ENCODE data around the gene VWC2L.

Gene VWC2L

DNA sequence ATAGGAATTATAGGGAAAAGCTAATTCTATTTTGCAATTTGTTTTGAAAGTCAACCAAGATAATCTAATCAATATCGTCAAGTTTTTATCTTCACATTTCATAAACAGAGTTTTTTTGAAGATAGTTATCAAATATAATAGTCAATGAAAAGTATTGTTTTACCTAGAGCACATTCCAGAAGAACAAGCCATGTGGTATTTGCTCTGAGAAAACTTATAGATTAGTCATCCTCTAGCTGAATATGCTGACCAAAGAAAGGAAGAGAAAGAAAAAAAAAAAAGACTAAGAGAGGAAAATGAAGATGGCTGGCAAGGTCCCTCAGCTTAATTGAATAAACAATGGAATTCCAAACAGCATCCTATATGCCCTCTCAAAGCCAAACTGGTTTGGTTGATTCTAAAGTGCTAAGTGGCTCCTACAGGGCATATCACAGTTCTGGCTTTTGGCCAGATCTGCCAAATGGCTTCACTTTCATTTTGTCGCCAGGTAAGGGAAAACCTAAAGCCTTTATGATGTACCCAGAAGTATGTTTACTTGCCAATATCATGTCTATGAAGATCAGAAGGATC, 132.6 kb downstream of the VWC2L start:
- DNase-seq, result no peak

DNA sequence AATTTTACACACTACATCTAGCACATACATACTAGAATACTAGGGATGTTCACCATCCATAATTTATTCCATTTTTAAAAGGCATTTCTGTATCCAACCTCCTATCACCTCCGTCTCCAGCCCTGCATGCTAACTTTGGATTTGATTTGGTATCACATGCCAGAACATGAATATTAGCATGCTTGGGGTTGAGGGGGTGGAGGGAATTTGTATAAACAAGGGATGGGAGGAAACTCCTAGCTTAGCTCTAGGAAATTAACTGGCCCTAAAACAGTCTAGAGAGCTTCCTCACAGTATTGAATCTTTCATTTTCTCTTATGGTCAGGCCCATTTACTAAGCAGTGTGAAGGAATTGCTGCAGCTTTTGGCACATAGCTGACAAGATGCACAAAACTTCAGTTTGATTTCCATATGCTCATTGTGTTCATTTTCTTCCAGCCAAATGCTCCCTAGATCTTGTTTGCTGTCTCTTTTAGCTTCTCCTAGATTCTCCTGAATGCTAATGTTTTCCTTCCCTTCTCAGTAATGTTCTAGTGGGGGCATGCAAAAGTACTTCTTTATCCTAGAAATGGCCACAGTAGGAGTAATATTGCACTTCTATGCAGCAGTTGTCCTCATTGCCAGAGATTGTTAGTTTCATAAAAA, 135.2 kb downstream of the VWC2L start:
- DNase-seq, result no peak

DNA sequence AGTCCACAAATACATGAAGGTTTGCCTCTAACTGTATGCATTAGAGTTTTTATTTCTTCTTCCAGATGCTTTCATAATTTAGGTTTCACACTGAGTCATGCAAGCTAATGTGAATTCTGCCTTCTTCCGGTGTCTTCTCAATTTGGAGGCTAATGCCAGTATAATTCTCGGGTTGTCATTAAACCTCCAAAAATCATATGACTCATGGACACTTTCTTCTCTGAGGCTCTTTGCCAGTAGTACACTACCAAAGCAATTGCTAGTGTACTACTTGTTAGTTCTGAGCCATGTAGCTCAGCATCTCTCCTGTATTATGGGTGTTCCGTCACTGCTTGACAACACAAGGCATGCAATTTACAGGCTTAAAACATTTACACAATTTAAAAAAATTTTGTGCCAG, 137.1 kb downstream of the VWC2L start:
- DNase-seq, result no peak

DNA sequence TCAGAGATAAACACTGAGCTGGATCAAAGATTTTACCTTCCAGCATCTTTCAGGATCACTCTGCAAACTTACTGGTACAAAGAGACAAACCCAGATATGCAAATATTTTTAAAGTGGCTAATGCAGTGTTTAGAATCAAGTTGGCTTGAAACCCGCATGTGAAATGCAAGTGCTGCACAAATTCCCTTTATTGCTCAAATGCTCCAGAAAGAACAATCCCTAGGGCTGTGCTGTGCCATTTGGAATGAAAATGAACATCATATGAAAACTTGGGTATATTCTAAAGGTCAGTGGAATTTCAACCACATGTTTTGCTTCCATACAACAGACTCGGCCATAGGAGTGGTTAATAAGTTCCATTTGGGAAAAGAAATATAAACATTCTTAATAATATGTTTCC, 139.1 kb downstream of the VWC2L start:
- DNase-seq, result no peak

DNA sequence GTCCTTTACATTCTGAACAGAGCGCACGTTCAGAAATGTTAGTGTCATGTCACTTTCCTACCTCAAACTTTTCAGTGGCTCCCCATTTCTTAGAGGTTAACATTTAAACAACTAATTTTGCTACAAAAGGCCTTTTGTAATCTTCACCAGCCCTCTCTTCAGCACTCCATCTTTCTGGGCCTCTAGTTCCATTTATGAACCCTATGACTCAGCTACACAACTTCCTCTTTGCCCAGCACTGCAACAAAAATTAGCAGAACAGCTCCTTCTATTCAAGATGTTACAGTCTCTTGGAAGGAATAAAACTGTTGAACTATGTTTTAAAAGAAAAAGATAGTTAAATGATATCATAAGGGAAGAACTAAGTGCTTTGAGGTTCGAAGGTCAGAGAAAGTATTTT, 139.9 kb downstream of the VWC2L start:
- peak; percentile 72 for DNase-seq

DNA sequence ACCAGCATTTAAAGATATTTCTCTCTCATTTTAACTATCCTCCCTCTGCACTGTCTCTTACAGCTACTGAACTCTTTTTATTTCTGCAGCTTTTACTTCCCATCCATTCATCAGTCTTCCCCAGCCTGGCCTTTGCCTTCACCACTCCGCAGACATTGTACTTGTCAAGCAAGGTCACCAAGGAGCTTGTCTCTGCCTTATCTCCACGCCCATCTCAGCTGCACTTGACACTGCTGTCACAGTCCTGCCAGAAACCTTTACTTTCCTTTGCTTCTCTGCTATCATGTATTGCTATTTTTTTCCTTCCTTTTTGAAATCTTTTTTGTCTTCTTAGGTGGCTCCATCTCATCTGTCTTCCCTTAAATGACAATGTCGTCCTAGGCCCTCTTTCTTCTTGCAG, 147.0 kb downstream of the VWC2L start:
- no peak for DNase-seq

DNA sequence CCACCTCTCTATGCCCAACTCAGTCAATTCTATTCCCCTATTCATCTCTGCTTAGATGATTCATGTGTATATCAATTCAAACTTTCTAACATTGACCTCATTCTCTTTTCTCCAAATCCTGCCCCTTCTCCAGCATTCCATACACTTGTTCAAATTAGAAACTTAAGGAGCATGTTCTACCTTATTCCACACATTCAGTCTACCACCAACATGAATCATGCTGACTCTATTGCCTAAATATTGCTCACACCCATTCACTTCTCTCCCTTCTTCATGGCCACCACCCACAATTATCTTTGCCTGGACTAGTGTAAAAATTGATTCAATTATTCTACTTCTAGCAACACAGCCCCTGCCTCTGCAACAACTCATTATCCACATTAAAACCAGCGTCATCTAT, 147.5 kb downstream of the VWC2L start:
- no peak for DNase-seq

DNA sequence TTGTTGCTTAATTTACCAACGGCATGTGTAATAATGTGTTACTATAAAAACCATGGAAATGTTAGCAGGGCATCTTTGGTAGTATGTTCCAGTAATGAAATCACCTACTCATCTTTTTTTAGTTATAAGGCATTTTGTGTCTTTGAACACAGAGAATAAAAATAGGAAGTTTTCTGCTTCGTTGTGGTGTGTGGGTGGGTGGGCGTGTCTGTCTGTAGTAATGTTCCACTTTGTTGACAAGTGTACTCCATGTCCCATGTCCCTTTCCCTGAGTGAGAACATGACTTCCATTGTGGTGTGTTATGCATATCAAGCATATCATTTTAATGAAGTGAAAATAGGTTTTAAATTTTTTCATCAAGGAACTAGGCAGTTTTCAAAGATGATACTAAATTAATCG, 149.3 kb downstream of the VWC2L start:
- DNase-seq, result peak; percentile 13

DNA sequence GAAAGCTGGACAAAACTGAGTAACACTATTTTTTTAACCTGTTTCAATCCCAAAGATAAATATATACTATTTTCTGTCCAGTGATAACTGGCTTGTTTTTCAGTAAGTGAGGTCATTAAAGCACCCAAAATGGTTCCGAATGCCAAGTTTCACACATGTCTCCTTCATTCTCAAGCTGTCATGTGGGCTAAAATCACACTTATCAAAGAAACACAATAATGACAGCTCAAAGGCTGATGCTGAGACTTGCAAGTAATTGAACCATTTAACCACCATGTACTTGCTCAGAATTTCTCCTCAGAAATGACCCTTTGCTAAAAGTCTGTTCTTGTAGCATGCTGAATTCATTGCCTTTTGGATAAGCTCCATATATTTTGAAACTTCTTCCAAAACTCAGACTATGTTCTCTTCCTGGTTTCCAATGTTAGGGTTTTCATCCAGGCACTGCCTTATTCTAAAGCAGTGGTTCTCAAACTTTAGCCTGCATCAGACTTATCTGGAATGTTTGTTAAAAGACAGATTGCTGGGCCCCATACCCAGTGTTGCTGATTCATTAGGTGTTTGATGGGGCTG, 149.8 kb downstream of the VWC2L start:
- no peak for DNase-seq

DNA sequence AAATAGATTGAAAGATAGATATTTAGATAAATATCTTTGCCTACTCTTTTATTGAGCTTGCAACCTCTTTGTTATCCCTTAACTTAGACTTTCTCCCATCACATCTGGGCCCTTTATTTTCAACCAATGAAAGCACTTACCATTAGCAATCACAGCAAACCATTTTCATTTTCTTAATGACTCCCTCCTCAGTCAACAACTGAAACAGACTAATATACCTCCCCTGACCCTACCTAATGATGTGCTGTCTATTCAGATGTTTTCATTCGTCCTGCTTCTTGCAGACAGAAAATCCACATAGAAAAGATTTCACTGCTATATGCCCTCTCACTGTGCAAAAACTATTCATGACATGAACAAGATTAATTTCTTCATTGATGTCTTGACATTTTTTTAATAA, 154.4 kb downstream of the VWC2L start:
- DNase-seq, result no peak

DNA sequence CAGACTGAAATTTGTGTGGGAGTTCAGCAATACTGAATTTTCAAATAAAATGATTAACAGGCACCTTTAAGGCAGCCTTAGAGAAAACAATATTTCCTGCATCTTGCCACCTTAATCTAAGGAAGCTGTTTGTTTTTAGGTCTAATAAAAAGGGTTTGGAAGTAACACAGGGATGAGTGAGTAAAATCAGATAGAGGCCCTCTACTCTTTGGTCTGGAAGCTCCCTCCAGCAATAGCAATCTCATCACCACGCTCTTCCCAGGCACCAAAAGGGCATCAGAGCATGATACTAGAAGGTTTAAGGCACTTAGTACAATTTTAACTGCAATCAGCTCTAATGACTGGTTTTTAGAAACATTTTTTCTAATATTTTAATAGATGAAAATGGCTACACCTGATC, 155.6 kb downstream of the VWC2L start:
- no peak for DNase-seq

DNA sequence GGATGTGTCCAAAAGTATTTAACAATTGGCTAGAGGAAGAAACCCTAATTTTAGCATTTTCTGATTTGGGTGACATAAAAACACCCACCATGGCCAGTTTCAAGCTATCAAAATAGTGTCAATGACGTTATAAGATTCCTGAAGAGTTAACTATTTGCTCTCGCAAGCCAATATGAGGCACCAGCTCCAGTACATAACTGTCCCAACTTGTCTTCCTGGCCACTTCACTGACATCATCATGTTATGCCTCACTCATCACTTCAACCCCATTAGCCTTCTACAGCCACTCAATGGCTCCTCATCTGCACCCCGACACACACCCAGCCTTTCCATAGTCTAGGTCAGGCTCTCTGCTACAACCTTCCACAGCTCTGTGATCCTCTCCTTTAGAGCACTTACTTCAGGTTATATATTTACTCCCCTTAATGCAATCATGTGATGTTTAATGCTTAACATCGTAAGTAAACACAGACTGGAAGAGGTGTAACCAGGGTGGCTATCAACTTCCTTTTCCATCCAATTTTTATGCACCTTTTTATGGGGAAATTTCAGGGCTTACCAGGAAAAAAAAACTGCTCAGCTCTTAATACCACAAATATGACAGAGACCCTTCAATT, 158.7 kb downstream of the VWC2L start:
- DNase-seq, result no peak

DNA sequence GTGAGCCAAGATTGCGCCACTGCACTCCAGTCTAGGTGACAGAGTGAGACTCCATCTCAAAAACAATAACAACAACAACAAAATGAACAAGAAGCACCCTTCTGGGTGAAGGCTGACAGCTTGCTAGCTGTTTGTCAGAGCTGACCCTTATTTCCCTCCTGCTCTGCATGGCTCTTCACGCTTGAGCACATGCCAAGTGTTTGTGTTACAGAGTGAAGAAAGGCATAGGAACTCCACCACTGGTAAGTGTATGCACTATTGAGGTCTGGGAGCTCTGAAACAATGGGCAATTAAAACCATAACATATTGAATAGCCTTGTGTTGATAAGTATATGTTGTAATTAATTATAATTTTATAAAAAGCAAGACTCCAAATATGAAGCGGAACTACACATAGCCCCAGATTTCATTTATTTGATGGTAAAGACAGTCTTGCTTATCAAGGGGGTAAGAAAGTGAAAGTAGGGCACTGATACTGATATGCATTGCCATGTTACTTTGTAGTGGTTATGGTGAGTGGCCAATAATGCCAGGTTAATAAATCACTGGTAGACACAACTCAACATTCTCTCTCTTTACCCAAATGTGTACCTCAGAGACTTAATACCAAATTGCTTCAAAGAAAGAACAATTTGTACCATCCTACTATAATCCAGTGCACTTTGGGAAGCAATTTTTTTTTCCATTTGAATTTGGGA, 163.4 kb downstream of the VWC2L start:
- DNase-seq, result no peak

DNA sequence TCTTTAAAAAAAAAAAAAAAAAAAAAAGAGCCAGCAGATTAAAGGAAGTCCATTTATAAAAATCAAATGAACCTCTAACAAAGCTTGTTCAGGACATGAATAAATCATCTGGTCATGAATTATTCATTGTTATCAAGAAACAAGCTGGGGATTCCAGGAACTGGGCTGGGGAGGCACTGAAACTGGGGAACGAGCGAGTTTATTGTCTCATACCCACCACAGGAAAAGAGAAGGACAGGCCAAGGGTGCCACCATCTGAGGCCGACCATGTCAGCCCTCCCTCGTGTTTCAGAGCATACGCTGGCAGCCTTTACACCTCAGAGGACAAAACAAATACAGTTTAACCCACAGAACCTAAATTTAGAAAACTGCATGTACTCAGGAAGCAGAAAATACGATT, 164.2 kb downstream of the VWC2L start:
- peak; percentile 56 for DNase-seq

DNA sequence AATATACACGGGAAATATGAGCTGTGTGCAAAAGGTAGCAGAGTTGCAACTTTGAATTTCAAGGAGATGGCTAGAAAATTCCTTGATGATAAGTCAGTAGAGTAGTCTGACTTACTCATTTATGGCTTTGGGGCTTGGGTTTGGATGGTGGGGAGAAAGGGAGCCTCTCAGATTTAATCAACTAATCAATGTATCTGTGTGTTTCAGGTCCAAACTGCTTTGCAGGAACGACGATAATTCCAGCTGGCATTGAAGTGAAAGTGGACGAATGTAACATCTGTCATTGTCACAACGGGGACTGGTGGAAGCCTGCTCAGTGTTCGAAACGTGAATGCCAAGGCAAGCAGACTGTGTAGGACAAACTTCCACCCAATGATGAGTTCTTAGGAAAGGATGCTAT, 164.6 kb downstream of the VWC2L start:
- DNase-seq, result peak; percentile 45

DNA sequence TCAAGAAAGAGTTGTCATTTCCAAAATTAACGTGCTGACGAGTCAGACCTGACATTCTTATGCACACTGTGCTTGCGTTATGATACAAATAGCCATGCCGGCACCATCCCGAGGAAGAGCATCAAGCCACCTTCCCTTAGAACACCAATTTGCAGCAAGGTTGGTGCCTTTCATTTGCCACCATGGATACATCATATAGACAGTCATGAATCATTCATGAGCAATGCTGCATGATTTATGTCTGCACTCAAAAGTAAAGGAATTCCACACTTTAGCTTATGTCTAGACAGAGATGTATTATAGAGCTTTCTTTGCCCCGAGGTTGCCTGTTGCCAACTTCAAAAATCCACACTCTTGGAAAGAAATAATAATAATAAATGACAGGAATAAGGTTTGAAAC, 166.9 kb downstream of the VWC2L start:
- DNase-seq, result no peak

DNA sequence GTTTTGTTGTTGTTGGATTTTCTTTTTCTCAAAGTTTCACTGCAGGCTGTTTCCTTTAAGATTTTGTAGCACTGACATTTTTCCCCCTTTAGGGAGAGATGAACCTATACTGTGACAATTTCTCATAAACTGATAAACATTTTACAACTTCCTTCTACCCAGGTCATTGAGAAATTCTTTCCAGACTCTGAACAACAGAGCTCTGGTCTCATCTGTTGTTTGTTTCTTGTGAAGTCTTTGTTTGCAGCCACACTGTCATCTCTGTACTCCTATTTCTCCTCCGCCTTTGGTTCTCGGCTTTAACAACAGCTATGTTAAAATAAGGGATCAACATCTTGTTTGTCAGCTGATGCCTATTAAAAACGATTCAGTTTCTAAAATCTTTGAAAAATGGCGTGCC, 167.6 kb downstream of the VWC2L start:
- DNase-seq, result no peak

DNA sequence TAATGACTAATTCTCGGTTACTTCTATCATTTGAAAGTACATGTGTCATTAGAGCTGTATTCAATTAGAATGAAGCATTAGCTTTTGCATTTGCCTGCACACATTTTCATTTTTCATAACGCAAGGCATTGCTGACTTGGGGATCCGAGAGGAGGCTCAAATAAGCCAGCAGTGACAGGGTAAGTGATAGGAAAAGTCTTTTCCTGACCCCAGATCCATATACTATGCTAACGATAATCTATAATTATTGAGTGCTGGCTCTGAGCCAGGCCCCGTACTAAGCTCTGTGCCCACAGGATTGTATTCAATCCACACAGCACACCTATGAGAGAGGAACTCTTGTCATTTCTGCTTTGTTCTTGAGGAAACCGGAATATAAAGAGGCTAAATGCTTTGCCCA, 168.2 kb downstream of the VWC2L start:
- DNase-seq, result no peak

DNA sequence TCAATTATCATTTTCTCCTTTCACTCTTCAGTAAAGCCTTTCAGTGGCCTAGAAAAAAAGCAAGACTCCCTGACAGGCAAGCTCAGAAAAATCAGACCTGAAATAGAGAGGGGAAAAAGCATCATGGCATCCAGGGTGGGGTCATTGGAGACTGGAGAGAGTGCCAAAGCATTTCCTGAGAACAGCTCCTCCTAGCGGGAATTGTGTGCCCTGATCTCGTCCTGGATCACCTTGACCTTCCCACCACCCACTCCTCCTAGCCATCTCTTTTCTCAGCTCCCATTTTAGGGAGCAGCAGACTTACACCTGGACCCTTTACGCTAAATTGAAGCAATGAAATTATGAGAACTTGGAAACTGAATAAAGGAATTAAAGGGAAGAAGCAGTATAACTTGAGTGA, 176.6 kb downstream of the VWC2L start:
- peak; percentile 23 for DNase-seq

DNA sequence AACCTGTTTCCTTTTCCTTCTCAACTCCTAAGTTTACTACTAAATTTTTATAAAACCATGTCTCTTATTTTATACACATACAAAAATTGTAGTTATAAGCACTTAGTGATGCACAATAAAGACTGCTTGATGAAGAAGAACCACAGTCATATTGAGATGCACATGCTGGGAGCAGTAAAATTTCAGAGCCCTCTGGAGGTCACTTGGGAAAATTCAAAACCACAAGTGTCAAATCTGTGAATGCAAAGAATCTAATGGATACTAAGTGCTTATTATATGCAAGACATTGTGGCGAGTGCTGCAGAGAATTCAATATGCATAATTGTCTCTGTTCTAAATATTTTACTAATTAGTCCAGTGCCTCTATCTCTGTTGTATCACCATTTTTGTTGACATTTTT, 180.5 kb downstream of the VWC2L start:
- peak; percentile 18 for DNase-seq

DNA sequence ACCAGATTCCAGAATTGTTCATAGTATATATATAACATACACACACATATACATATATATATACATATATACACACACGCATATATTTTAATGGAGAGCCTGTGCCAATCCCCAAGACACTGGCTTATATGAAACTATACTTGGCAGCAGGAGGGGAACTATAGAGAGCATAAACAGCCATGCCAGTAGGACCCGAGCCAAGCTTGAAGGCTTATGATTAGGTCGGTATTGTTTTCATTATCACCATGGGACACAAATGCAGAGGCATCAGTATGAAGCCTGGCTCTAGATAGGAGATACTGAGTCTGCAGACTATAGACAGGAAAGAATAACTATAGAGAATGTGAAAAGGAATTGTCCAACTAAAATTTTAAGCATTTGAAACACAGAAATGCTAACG, 181.2 kb downstream of the VWC2L start:
- DNase-seq, result no peak

DNA sequence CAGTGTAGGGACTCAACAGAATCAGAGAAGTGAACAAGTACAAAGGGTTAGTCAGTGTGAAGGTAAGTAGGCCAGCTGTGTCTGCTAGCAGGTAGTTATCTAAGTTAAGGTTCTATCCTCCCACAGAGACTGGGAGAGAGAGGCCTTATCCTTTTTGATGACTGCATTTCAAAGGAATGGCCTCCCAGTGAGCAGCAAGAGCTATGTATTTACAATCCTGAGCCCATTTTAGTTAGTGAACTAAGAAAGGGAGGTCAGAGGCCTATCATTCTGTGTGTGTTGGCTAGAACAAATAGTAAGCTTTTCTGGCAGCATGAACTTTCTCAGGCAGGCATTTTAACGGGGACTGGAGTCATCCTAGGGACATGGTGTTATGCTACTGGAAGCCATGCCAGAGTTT, 182.9 kb downstream of the VWC2L start:
- no peak for DNase-seq

DNA sequence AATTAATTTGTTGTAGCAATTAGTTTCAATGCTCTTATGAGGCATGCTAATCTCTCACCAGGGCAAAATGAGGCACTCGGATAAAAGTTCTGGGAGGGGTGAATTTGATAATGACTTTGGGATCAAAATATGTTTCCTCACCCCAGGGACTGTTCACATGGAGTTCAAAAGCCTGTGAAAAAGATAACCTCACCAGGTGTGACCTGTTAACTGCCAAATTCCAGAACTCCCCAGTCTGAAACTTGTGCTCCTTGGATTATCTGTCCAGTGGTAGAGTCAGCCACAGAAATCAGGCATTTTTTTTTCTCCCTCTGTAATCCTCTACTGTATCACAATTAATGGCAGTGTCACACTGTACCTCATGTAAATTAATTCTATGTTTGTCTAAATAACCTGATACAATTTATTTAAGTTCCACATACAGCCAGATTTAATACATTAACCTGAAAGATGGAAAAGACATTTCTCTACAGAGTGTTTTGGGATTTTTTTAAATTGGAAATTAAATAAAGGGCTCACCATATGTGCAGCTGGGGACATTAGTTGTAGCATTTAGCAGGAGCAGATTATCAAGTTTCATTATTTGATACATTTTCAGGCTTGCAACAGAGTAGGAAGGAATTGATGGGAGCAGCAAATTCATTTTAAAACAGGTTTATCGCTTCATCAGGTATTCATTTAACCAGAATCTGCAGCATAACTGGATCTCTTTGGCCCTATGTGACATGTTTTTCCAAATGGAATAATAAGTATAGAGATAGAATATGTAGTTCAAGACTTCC, 191.2 kb downstream of the VWC2L start:
- DNase-seq, result no peak

Data from OCI-M1 (cell line).